DOHH2 (cell line): ENCODE measurements around the gene WWOX.

ENCODE experiments used
- H3F3A ChIP-seq: fragments of 200-600 bp; sonication (generic), shearing (Covaris generic); 2 replicates; pipeline ENCODE4 v1.6.0; 2016; ENCODE audit warnings: antibody characterized with exemption, mild to moderate bottlenecking; ENCODE audit not compliant: control insufficient read depth, insufficient read depth
- H3K27ac ChIP-seq: fragments of 200-600 bp; sonication (generic); 2 replicates; pipeline ENCODE4 v1.5.1; 2014; ENCODE audit warnings: low read depth, mild to moderate bottlenecking, low read length, moderate library complexity
- H3K27me3 ChIP-seq: fragments of 200-600 bp; sonication (generic); 2 replicates; pipeline ENCODE4 v1.6.1; 2014; ENCODE audit warnings: mild to moderate bottlenecking, low read length, mixed read lengths; ENCODE audit not compliant: control insufficient read depth
- H3K36me3 ChIP-seq: fragments of 200-600 bp; sonication (generic); 2 replicates; pipeline ENCODE4 v1.6.1; 2014; ENCODE audit warnings: mild to moderate bottlenecking, low read length, moderate library complexity, mixed read lengths; ENCODE audit not compliant: control insufficient read depth
- H3K4me1 ChIP-seq: fragments of 200-600 bp; sonication (generic); 2 replicates; pipeline ENCODE4 v1.6.1; 2014; ENCODE audit warnings: mild to moderate bottlenecking, low read length, mixed read lengths; ENCODE audit not compliant: control insufficient read depth
- H3K4me2 ChIP-seq: fragments of 200-600 bp; sonication (generic); 2 replicates; pipeline ENCODE4 v1.6.0; 2014; ENCODE audit warnings: mild to moderate bottlenecking, low read length, moderate library complexity
- H3K4me3 ChIP-seq: fragments of 200-600 bp; sonication (generic); 2 replicates; pipeline ENCODE4 v1.5.1; 2014; ENCODE audit warnings: mild to moderate bottlenecking, low read length, mixed read lengths
- H3K79me2 ChIP-seq: fragments of 200-600 bp; sonication (generic); 2 replicates; pipeline ENCODE4 v1.6.1; 2014; ENCODE audit warnings: mild to moderate bottlenecking, low read length, mixed read lengths; ENCODE audit not compliant: control insufficient read depth
- H3K9me2 ChIP-seq: fragments of 200-600 bp; sonication (generic); replicated peaks from 2 replicates; pipeline ENCODE4 v1.6.1; 2014; ENCODE audit warnings: mild to moderate bottlenecking, low read length, mixed read lengths; ENCODE audit not compliant: control insufficient read depth
- H3K9me3 ChIP-seq: fragments of 200-600 bp; sonication (generic); 2 replicates; pipeline ENCODE4 v1.6.1; 2014; ENCODE audit warnings: antibody characterized with exemption, low read length, mixed read lengths; ENCODE audit not compliant: control insufficient read depth, insufficient read depth
- H4K20me1 ChIP-seq: fragments of 200-600 bp; sonication (generic); 2 replicates; pipeline ENCODE4 v1.6.0; 2014; ENCODE audit warnings: low read depth, mild to moderate bottlenecking, antibody characterized with exemption, low read length, moderate library complexity; ENCODE audit not compliant: control insufficient read depth, insufficient read depth
- EZH2phosphoT487 ChIP-seq: fragments of 200-600 bp; sonication (generic); IDR thresholded peaks from 2 replicates; pipeline ENCODE4 v1.6.1; 2017; ENCODE audit warnings: borderline replicate concordance, mild to moderate bottlenecking, antibody characterized with exemption, low read length, moderate library complexity, mixed read lengths
- TF ChIP-seq, protein P1 (sequence below): fragments of 200-600 bp; sonication (generic); IDR thresholded peaks from one replicate; pipeline ENCODE4 v1.5.1; 2014; ENCODE audit warnings: antibody characterized with exemption, mild to moderate bottlenecking, low read depth, low read length; ENCODE audit not compliant: poor library complexity, severe bottlenecking

WWOX gene

GRCh38 chr16:79053577-79053976 is 954.1 kb downstream of the WWOX start:
- H3K9me2 ChIP-seq: no peaks in the 10 kb centered on the region
- no peaks in the 10 kb centered on the region for H3K4me1 ChIP-seq
- no peak overlapping the region for H3K4me3 ChIP-seq
- TF ChIP-seq, protein P1, sequence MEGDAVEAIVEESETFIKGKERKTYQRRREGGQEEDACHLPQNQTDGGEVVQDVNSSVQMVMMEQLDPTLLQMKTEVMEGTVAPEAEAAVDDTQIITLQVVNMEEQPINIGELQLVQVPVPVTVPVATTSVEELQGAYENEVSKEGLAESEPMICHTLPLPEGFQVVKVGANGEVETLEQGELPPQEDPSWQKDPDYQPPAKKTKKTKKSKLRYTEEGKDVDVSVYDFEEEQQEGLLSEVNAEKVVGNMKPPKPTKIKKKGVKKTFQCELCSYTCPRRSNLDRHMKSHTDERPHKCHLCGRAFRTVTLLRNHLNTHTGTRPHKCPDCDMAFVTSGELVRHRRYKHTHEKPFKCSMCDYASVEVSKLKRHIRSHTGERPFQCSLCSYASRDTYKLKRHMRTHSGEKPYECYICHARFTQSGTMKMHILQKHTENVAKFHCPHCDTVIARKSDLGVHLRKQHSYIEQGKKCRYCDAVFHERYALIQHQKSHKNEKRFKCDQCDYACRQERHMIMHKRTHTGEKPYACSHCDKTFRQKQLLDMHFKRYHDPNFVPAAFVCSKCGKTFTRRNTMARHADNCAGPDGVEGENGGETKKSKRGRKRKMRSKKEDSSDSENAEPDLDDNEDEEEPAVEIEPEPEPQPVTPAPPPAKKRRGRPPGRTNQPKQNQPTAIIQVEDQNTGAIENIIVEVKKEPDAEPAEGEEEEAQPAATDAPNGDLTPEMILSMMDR: no peak
- TF ChIP-seq EZH2phosphoT487: no peak
- no peaks in the 10 kb centered on the region for H3K36me3 ChIP-seq
- H3K27ac ChIP-seq: no peak overlapping the region
- no peaks in the 10 kb centered on the region; the same call in 1 of the 2 replicates for H3K27me3 ChIP-seq
- no peaks in the 10 kb centered on the region for H3F3A ChIP-seq
- no peaks in the 10 kb centered on the region for H3K9me3 ChIP-seq
- no peaks in the 10 kb centered on the region for H3K79me2 ChIP-seq
- no peak overlapping the region for H3K4me2 ChIP-seq
- no peaks in the 10 kb centered on the region for H4K20me1 ChIP-seq

GRCh38 chr16:79054211-79054984 is 954.9 kb downstream of the WWOX start:
- Histone ChIP-seq H3K9me3 (no peaks in the 10 kb centered on the region), H3K4me1 (no peaks in the 10 kb centered on the region), H4K20me1 (no peaks in the 10 kb centered on the region), H3K79me2 (no peaks in the 10 kb centered on the region), H3K4me2 (no peak overlapping the region), H3K9me2 (no peaks in the 10 kb centered on the region), H3K36me3 (no peaks in the 10 kb centered on the region), H3K4me3 (no peak overlapping the region), H3K27ac (no peak overlapping the region), H3F3A (no peaks in the 10 kb centered on the region), H3K27me3 (no peaks in the 10 kb centered on the region; the same call in 1 of the 2 replicates)
- TF ChIP-seq, protein P1: no peak

DNA sequence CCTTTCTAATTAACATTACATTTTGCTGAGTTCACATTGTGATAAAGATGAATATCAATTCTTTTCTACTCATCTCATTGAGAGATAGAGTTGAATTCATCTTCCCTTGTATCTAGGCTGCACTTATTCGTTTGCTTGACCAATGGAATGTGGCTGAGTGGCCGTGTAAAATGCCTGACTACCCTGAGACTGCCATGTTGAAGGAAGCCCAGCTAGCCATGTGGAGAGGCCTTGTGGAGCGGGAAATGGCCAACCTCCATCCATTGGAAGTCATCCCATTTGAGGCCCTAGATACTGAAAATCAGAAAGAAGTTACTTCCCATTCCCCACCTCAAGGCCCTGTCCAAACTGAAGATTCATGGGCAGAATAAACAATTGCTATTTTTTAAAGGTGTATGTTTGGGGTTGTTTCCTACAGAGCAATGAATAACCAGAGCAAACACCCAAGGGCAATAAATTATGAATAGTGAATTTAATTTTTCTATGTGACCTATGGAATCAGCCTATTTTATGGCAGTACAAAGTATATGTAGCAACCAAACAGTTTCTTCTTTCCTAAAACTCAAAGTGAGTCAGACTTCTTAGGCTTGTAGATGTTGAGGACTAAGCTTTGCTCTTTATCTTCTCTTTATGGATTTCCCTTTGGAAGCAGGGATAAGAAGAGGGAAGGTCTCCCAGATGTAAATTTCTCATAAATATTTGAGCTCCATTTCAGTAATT is 956.0 kb downstream of the WWOX start:
- H4K20me1 ChIP-seq: no peaks in the 10 kb centered on the region
- no peak overlapping the region for H3K4me2 ChIP-seq

More for the DNA sequence above, 956.0 kb downstream of the WWOX start:
- H3K27ac ChIP-seq: no peak overlapping the region
- no peaks in the 10 kb centered on the region for H3K36me3 ChIP-seq
- no peaks in the 10 kb centered on the region; the same call in 1 of the 2 replicates for H3K27me3 ChIP-seq
- TF ChIP-seq EZH2phosphoT487: no peak
- TF ChIP-seq, protein P1: no peak
- H3K4me1 ChIP-seq: no peaks in the 10 kb centered on the region
- H3K79me2 ChIP-seq: no peaks in the 10 kb centered on the region
- H3K9me2 ChIP-seq: no peaks in the 10 kb centered on the region
- no peaks in the 10 kb centered on the region for H3F3A ChIP-seq
- H3K9me3 ChIP-seq: no peaks in the 10 kb centered on the region
- H3K4me3 ChIP-seq: no peak overlapping the region
